ENCODE measurements around the gene SOWAHC. TPM values are rescaled to one million over a fixed set of nuclear protein-coding genes. Genes with fewer than 3 reads are reported as not detected.

Gene SOWAHC
- total and polyA plus RNA-seq, 2 donors (not counting 3 experiments of a cell fraction or from before 2014, with no cell fraction given) = 1.0 to 4.1 TPM

DNA sequence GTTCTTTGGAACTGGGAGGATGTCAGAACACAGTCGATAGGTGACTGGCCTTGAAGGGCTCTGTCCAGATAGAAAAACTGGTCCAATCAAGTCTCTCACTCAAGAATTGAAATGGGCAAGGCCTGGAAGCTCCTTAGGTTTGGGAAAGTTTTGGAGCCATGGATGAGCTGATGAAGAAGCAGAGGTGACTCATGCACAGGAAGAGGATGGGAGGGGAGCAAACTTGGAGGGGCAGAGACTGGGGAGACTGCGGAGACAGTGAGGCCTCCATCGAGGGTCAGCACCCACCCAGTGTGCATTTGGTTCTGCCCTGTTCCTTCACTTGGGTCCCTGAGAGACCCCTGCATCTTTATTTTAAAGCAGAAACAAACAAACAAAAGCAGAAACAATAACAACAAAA lies 41.1 kb downstream of the SOWAHC start:
- no peaks in the 10 kb centered on the region for H3K79me2 ChIP-seq (ENCODE audit: control insufficient read depth, insufficient read depth, low read length)
- CTCF ChIA-PET = interaction anchor here (1.2 kb wide), 1 partner anchor 8 kb away, joined by 3 read pairs; no protein-coding TSS in a partner anchor
- H2AFZ ChIP-seq (ENCODE audit: low read depth, low read length) = no peak overlapping the region
- H3K9me3 ChIP-seq (replicated peaks; ENCODE audit: control insufficient read depth, insufficient read depth, low read length) = no peaks in the 10 kb centered on the region
- POLR2A ChIA-PET = interaction anchor here (0.7 kb wide), 1 partner anchor 73 kb away, joined by 3 read pairs; no protein-coding TSS in a partner anchor
- no TSS peak for BruUV-seq (replicated peaks)
- H3K9ac ChIP-seq (replicated peaks; ENCODE audit: extremely low read depth, insufficient read depth, low read length) = no peak overlapping the region
- no peak for DNase-seq (ENCODE audit: low read depth, low spot score)
- H3K27me3 ChIP-seq (ENCODE audit: control insufficient read depth in 2 of 2, insufficient read depth in 2 of 2, low read length in 2 of 2) = peaks cover 3 to 4% of the 10 kb centered on the region in 2 experiments
- intact Hi-C loops (cut with micrococcal nuclease) = no loop called here
- TF ChIP-seq POLR2A (IDR thresholded peaks at IDR 0.05; ENCODE audit: low read depth, low read length) (no peak), EZH2 (IDR thresholded peaks at IDR 0.05; ENCODE audit: borderline replicate concordance, low read depth, low read length, severe bottlenecking) (no peak), JUN (IDR thresholded peaks at IDR 0.05; ENCODE audit: borderline replicate concordance, insufficient read depth, insufficient read length, low read depth) (no peak), POLR2AphosphoS5 (IDR thresholded peaks at IDR 0.05; ENCODE audit: insufficient read depth, low read depth, low read length) (no peak), GATA2 (IDR thresholded peaks at IDR 0.05; ENCODE audit: insufficient read depth, insufficient read length, low read depth, low read length) (no peak), MYC (IDR thresholded peaks at IDR 0.05; ENCODE audit: low read depth, low read length) (no peak), FOS (IDR thresholded peaks at IDR 0.05; ENCODE audit: borderline replicate concordance, insufficient read depth, low read length) (no peak)
- TF ChIP-seq, protein P1, sequence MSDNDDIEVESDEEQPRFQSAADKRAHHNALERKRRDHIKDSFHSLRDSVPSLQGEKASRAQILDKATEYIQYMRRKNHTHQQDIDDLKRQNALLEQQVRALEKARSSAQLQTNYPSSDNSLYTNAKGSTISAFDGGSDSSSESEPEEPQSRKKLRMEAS (IDR thresholded peaks at IDR 0.05; ENCODE audit: insufficient read depth, insufficient read length) = no peak
- TF ChIP-seq, protein P2, sequence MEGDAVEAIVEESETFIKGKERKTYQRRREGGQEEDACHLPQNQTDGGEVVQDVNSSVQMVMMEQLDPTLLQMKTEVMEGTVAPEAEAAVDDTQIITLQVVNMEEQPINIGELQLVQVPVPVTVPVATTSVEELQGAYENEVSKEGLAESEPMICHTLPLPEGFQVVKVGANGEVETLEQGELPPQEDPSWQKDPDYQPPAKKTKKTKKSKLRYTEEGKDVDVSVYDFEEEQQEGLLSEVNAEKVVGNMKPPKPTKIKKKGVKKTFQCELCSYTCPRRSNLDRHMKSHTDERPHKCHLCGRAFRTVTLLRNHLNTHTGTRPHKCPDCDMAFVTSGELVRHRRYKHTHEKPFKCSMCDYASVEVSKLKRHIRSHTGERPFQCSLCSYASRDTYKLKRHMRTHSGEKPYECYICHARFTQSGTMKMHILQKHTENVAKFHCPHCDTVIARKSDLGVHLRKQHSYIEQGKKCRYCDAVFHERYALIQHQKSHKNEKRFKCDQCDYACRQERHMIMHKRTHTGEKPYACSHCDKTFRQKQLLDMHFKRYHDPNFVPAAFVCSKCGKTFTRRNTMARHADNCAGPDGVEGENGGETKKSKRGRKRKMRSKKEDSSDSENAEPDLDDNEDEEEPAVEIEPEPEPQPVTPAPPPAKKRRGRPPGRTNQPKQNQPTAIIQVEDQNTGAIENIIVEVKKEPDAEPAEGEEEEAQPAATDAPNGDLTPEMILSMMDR (IDR thresholded peaks at IDR 0.05; ENCODE audit: extremely low read depth in 1 of 2, insufficient read depth in 1 of 2, low read depth in 1 of 2, low read length in 2 of 2) = no peak
- H3K4me2 ChIP-seq (ENCODE audit: insufficient read depth, low read length) = no peak overlapping the region
- H3K4me3 ChIP-seq (replicated peaks in 1 of 3; ENCODE audit: insufficient read depth in 1 of 3, low read depth in 1 of 3, low read length in 3 of 3) = no peak overlapping the region
- H3K36me3 ChIP-seq (ENCODE audit: control insufficient read depth in 2 of 2, extremely low read depth in 1 of 2, insufficient read depth in 2 of 2, low read length in 2 of 2) = no peaks in the 10 kb centered on the region
- no peak overlapping the region for H3K27ac ChIP-seq (ENCODE audit: insufficient read depth, low read depth, low read length)
- no peaks in the 10 kb centered on the region for H4K20me1 ChIP-seq (replicated peaks; ENCODE audit: control insufficient read depth, extremely low read depth, insufficient read depth, low read length)
- FAIRE-seq = no peak
- dilution Hi-C loops (cut with MboI; ENCODE audit: extremely low pct_ligation_motif_present, low sequenced_read_pairs) = no loop called here
- no peaks in the 10 kb centered on the region for H3K9me1 ChIP-seq (replicated peaks; ENCODE audit: control insufficient read depth, extremely low read depth, insufficient read depth, low read length)
- H3K4me1 ChIP-seq (ENCODE audit: control insufficient read depth, extremely low read depth, insufficient read depth, low read length) = no peaks in the 10 kb centered on the region

Data from endothelial cell of umbilical vein (primary cell).